Astrocyte (in vitro differentiated cells and primary cell): ENCODE results near the gene SPANXC. TPM values are rescaled to one million over a fixed set of nuclear protein-coding genes. Genes with fewer than 3 reads are reported as not detected.
A peak's percentile ranks its signal among the peaks of the same experiment; 100 is the strongest.

Experiments
- DNase-seq: peaks from one replicate; pipeline ENCODE4 v3.0.0-alpha.2; 2010; ENCODE audit warnings: low read depth
- FAIRE-seq: peaks from 2 replicates; lab custom pipeline; 2011; peaks lifted over from hg19 to GRCh38; lab: Jason Lieb, UNC
- H2AFZ ChIP-seq: 2 replicates; pipeline ENCODE4 v1.6.0; 2012; ENCODE audit warnings: low read depth, low read length, inconsistent platforms
- H3K27ac ChIP-seq: 2 replicates; pipeline ENCODE4 v1.5.1; 2011; ENCODE audit warnings: low read depth, low read length, inconsistent platforms
- H3K27me3 ChIP-seq: 2 replicates; pipeline ENCODE4 v1.6.0; 2011; ENCODE audit warnings: low read length, inconsistent platforms; ENCODE audit not compliant: insufficient read depth
- H3K36me3 ChIP-seq: 2 replicates; pipeline ENCODE4 v1.5.1; 2011; ENCODE audit warnings: low read length, inconsistent platforms; ENCODE audit not compliant: insufficient read depth
- H3K4me1 ChIP-seq: 2 replicates; pipeline ENCODE4 v1.5.1; 2011; ENCODE audit warnings: low read length, inconsistent platforms; ENCODE audit not compliant: insufficient read depth
- H3K4me2 ChIP-seq: 2 replicates; pipeline ENCODE4 v1.6.0; 2012; ENCODE audit warnings: low read length, inconsistent platforms
- H3K4me3 ChIP-seq: 2 replicates; pipeline ENCODE4 v1.5.1; 2011; ENCODE audit warnings: low read depth, mild to moderate bottlenecking, low read length, inconsistent platforms; ENCODE audit not compliant: insufficient read depth
- H3K79me2 ChIP-seq: 2 replicates; pipeline ENCODE4 v1.6.0; 2012; ENCODE audit warnings: mild to moderate bottlenecking, low read length, inconsistent platforms; ENCODE audit not compliant: insufficient read depth
- H3K9ac ChIP-seq: 2 replicates; pipeline ENCODE4 v1.6.0; 2012; ENCODE audit warnings: mild to moderate bottlenecking, low read length, inconsistent platforms
- H3K9me3 ChIP-seq: 2 replicates; pipeline ENCODE4 v1.5.1; 2012; ENCODE audit warnings: low read depth, mild to moderate bottlenecking, low read length, inconsistent platforms; ENCODE audit not compliant: insufficient read depth
- H4K20me1 ChIP-seq: 2 replicates; pipeline ENCODE4 v1.6.0; 2012; ENCODE audit warnings: low read length, inconsistent platforms; ENCODE audit not compliant: insufficient read depth
- H3K27ac Mint-ChIP-seq: one replicate; pipeline ENCODE4 v1.8.0; 2021; ENCODE audit warnings: mild to moderate bottlenecking, mixed read lengths; ENCODE audit not compliant: unreplicated experiment
- H3K27me3 Mint-ChIP-seq: one replicate; pipeline ENCODE4 v1.8.0; 2021; ENCODE audit warnings: low read depth, mixed read lengths; ENCODE audit not compliant: unreplicated experiment
- H3K36me3 Mint-ChIP-seq: one replicate; pipeline ENCODE4 v1.8.0; 2021; ENCODE audit warnings: low read depth, mixed read lengths; ENCODE audit not compliant: unreplicated experiment
- H3K4me1 Mint-ChIP-seq: one replicate; pipeline ENCODE4 v1.8.0; 2021; ENCODE audit warnings: low read depth, mixed read lengths; ENCODE audit not compliant: unreplicated experiment
- H3K4me3 Mint-ChIP-seq: one replicate; pipeline ENCODE4 v1.8.0; 2021; ENCODE audit warnings: mild to moderate bottlenecking, moderate library complexity, mixed read lengths; ENCODE audit not compliant: unreplicated experiment
- H3K9me3 Mint-ChIP-seq: one replicate; pipeline ENCODE4 v1.8.0; 2021; ENCODE audit warnings: mild to moderate bottlenecking, mixed read lengths; ENCODE audit not compliant: unreplicated experiment
- CTCF ChIP-seq: IDR thresholded peaks from 2 replicates; pipeline ENCODE4 v1.5.1; 2011; ENCODE audit warnings: low read depth, mild to moderate bottlenecking, inconsistent platforms, low read length, moderate library complexity; ENCODE audit not compliant: insufficient read depth
- EZH2 ChIP-seq: IDR thresholded peaks from 2 replicates; pipeline ENCODE4 v1.6.1; 2012; ENCODE audit warnings: mild to moderate bottlenecking, low read length, inconsistent platforms; ENCODE audit not compliant: insufficient read depth
- total RNA-seq: library from RNA; stranded (reverse); gene quantifications from 2 replicates; pipeline ENCODE4 v1.2.1, GENCODE V29; 2021

SPANXC gene
- total RNA-seq, 1 donor from 2014 or later = not detected

DNA sequence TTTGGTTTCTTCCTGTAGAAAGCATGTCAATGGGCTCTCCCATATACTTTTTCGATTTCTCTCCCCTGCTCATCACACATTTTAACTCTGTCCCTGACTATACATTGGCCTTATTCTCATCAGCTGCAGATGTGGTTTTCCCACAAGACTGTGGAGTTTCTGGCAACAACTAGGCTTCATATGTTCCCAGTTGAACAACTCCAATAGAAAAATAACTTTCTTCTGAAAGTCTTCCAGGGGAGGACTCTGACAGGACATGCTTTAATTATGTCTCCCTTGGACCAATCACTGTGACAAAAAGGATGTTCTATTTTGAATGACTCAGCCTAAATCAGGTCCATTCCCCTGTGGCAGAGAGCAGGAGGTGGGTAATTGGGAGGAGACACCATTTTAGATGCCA is 28.1 kb downstream of the SPANXC start:
- Histone ChIP-seq H3K27ac (no peak overlapping the region), H3K9me3 (no peaks in the 10 kb centered on the region), H3K79me2 (no peaks in the 10 kb centered on the region), H3K4me3 (no peak overlapping the region), H4K20me1 (no peaks in the 10 kb centered on the region), H3K27me3 (no peaks in the 10 kb centered on the region), H3K36me3 (no peaks in the 10 kb centered on the region), H3K4me2 (no peak overlapping the region), H2AFZ (no peak overlapping the region), H3K4me1 (peaks cover 3% of the 10 kb centered on the region), H3K9ac (no peak overlapping the region)
- DNase-seq (no peak), FAIRE-seq (peak; percentile 89)
- TF ChIP-seq EZH2 = no peak
- TF ChIP-seq CTCF = no peak
- H3K27ac Mint-ChIP-seq = no peak overlapping the region
- H3K4me1 Mint-ChIP-seq = peaks cover 2% of the 10 kb centered on the region
- H3K27me3 Mint-ChIP-seq = no peaks in the 10 kb centered on the region
- H3K9me3 Mint-ChIP-seq = no peaks in the 10 kb centered on the region
- no peaks in the 10 kb centered on the region for H3K36me3 Mint-ChIP-seq
- H3K4me3 Mint-ChIP-seq = no peak overlapping the region

GRCh38 chrX:141201962-141202361 is 40.4 kb downstream of the SPANXC start:
- H3K27ac Mint-ChIP-seq = no peak overlapping the region
- H3K36me3 Mint-ChIP-seq = no peaks in the 10 kb centered on the region
- H3K9ac ChIP-seq = no peak overlapping the region
- no peak for TF ChIP-seq CTCF
- no peak for TF ChIP-seq EZH2
- no peak overlapping the region for H2AFZ ChIP-seq
- no peak overlapping the region for H3K4me2 ChIP-seq
- H3K4me1 Mint-ChIP-seq = no peaks in the 10 kb centered on the region
- no peaks in the 10 kb centered on the region for H4K20me1 ChIP-seq
- H3K27me3 Mint-ChIP-seq = no peaks in the 10 kb centered on the region
- no peak overlapping the region for H3K4me3 Mint-ChIP-seq
- no peaks in the 10 kb centered on the region for H3K79me2 ChIP-seq
- H3K4me3 ChIP-seq = no peak overlapping the region
- H3K36me3 ChIP-seq = no peaks in the 10 kb centered on the region
- DNase-seq = no peak
- no peaks in the 10 kb centered on the region for H3K27me3 ChIP-seq
- no peaks in the 10 kb centered on the region for H3K9me3 Mint-ChIP-seq
- FAIRE-seq = no peak
- no peaks in the 10 kb centered on the region for H3K9me3 ChIP-seq
- no peaks in the 10 kb centered on the region for H3K4me1 ChIP-seq
- no peak overlapping the region for H3K27ac ChIP-seq

Other genes starting within 250 kb of the SPANXC start
- gene SPANXB1, start 239.9 kb downstream of the SPANXC start, total RNA-seq = not detected in 2 replicates
- gene LDOC1, start 65.4 kb downstream of the SPANXC start, total RNA-seq = 46.9 and 49.9 TPM in 2 replicates